GM12878 (cell line): Measurements from ENCODE around the gene MICAL3. TPM values are rescaled to one million over a fixed set of nuclear protein-coding genes. Genes with fewer than 3 reads are reported as not detected.

Experiments used
- ATAC-seq: fragments of 200-7000 bp; cut with Tn5 transposase; 3 replicates; pipeline ENCODE4 v1.9.1; 2020; ENCODE audit warnings: mild to moderate bottlenecking, moderate library complexity
- BruUV-seq: library from RNA; stranded (reverse); fragments of 400-500 nt; replicated peaks from 2 replicates; lab custom pipeline; 2021; lab: Mats Ljungman, UMichigan
- CTCF ChIA-PET: fragments of 300-600 bp; sonication (Branson Sonifier 250); formaldehyde crosslinking; extraction: SDS; loops from one replicate; lab custom pipeline; 2021; ENCODE audit warnings: inconsistent platforms; lab: Yijun Ruan, JAX
- POLR2A ChIA-PET: fragments of 350-600 bp; formaldehyde crosslinking; extraction: SDS; loops from one replicate; lab custom pipeline; 2021; ENCODE audit warnings: inconsistent platforms; lab: Charles Lee
- RAD21 ChIA-PET: fragments of 300-600 bp; sonication (Branson Sonifier 250); formaldehyde crosslinking; loops from one replicate; lab custom pipeline; 2023; ENCODE audit warnings: antibody characterized with exemption; ENCODE audit not compliant: unreplicated experiment; lab: Charles Lee
- SMC1A ChIA-PET: fragments of 300-600 bp; sonication (Branson Sonifier 250); formaldehyde crosslinking; loops from one replicate; lab custom pipeline; 2023; ENCODE audit not compliant: unreplicated experiment, uncharacterized antibody; lab: Charles Lee
- DNase-seq: peaks from one replicate; pipeline ENCODE4 v3.0.0-alpha.2; 2011; ENCODE audit warnings: low read depth, low spot score
- FAIRE-seq: peaks from 3 replicates; lab custom pipeline; 2011; peaks lifted over from hg19 to GRCh38; lab: Jason Lieb, UNC
- H2AFZ ChIP-seq: 2 replicates; pipeline ENCODE4 v1.6.0; 2011; ENCODE audit warnings: low read depth, low read length, control low read depth; ENCODE audit not compliant: control insufficient read depth
- H3K27ac ChIP-seq: 2 replicates; pipeline ENCODE4 v1.5.1; 2011; ENCODE audit warnings: control low read depth; ENCODE audit not compliant: control insufficient read depth, insufficient read depth
- H3K27me3 ChIP-seq, 2 experiments: replicated peaks in 1 of 2; 2 replicates each; pipeline versions ENCODE4 v1.6.0 to v1.6.1; 2011; ENCODE audit warnings: low read length in 1 of 2; ENCODE audit not compliant: control insufficient read depth in 2 of 2, insufficient read depth in 2 of 2
- H3K36me3 ChIP-seq, 2 experiments: 2 replicates each; pipeline ENCODE4 v1.5.1; 2011; ENCODE audit warnings: low read length in 1 of 2; ENCODE audit not compliant: control insufficient read depth in 2 of 2, insufficient read depth in 2 of 2
- H3K4me1 ChIP-seq: 2 replicates; pipeline ENCODE4 v1.6.1; 2011; ENCODE audit warnings: mild to moderate bottlenecking, low read length, moderate library complexity, mixed read lengths; ENCODE audit not compliant: control insufficient read depth, insufficient read depth
- H3K4me2 ChIP-seq: 2 replicates; pipeline ENCODE4 v1.6.0; 2011; ENCODE audit warnings: control low read depth; ENCODE audit not compliant: control insufficient read depth, insufficient read depth
- H3K4me3 ChIP-seq: fragments of 200-600 bp; sonication (generic); 2 replicates; pipeline ENCODE4 v1.5.1; 2016
- H3K79me2 ChIP-seq: 2 replicates; pipeline ENCODE4 v1.6.0; 2011; ENCODE audit warnings: low read length; ENCODE audit not compliant: control insufficient read depth, insufficient read depth
- H3K9ac ChIP-seq: 2 replicates; pipeline ENCODE4 v1.8.0; 2011; ENCODE audit warnings: low read length, control low read depth, mixed read lengths; ENCODE audit not compliant: control insufficient read depth, insufficient read depth
- H3K9me3 ChIP-seq: replicated peaks from 3 replicates; pipeline ENCODE4 v1.5.1; 2011; ENCODE audit warnings: mild to moderate bottlenecking, low read length; ENCODE audit not compliant: control insufficient read depth, insufficient read depth
- H4K20me1 ChIP-seq: 2 replicates; pipeline ENCODE4 v1.6.0; 2011; ENCODE audit not compliant: control insufficient read depth, insufficient read depth
- ASH2L ChIP-seq: fragments of 300-600, 200-600 bp; sonication (generic); IDR thresholded peaks from 2 replicates; pipeline ENCODE4 v1.6.1; 2017; ENCODE audit warnings: low read depth, mild to moderate bottlenecking, borderline replicate concordance
- BMI1 ChIP-seq: fragments of 450-650 bp; IDR thresholded peaks from 2 replicates; pipeline ENCODE4 v1.6.1; 2016; ENCODE audit warnings: mild to moderate bottlenecking, moderate library complexity, borderline replicate concordance
- CEBPB ChIP-seq, 2 experiments: fragments of 150-350 bp in 1 of 2; IDR thresholded peaks; 2 replicates each; pipeline ENCODE4 v1.6.1; 2012 to 2014; ENCODE audit warnings: low read depth in 2 of 2, low read length in 2 of 2, borderline replicate concordance in 1 of 2, inconsistent platforms in 1 of 2
- FOXM1 ChIP-seq: IDR thresholded peaks from 2 replicates; pipeline ENCODE4 v1.6.1; 2012; ENCODE audit warnings: low read depth, mild to moderate bottlenecking, inconsistent platforms, low read length, moderate library complexity
- HDAC2 ChIP-seq: fragments of 200-600 bp; sonication (generic); IDR thresholded peaks from 2 replicates; pipeline ENCODE4 v1.6.1; 2017
- KLF5 ChIP-seq: fragments of 450-650 bp; IDR thresholded peaks from 2 replicates; pipeline ENCODE4 v1.6.1; 2014; ENCODE audit warnings: mild to moderate bottlenecking; ENCODE audit not compliant: partially characterized antibody
- MEF2B ChIP-seq: fragments of 450-650 bp; IDR thresholded peaks from 2 replicates; pipeline ENCODE4 v1.6.1; 2018; ENCODE audit warnings: mild to moderate bottlenecking, moderate library complexity; ENCODE audit not compliant: partially characterized antibody, poor library complexity, severe bottlenecking
- NR2C2 ChIP-seq: IDR thresholded peaks from 2 replicates; pipeline ENCODE4 v1.6.1; 2011; ENCODE audit warnings: borderline replicate concordance, low read depth; ENCODE audit not compliant: control insufficient read depth, insufficient read length
- POLR2AphosphoS2 ChIP-seq: IDR thresholded peaks from 2 replicates; pipeline ENCODE4 v1.6.1; 2011; ENCODE audit warnings: low read depth, mild to moderate bottlenecking, low read length, improper control_type of control experiment, moderate library complexity
- RFX5 ChIP-seq: IDR thresholded peaks from 2 replicates; pipeline ENCODE4 v1.6.1; 2011; ENCODE audit warnings: low read depth, low read length, improper control_type of control experiment
- WRNIP1 ChIP-seq: IDR thresholded peaks from 2 replicates; pipeline ENCODE4 v1.6.1; 2011; ENCODE audit warnings: low read depth, low read length, improper control_type of control experiment, borderline replicate concordance
- ZBTB40 ChIP-seq: fragments of 450-650 bp; IDR thresholded peaks from 2 replicates; pipeline ENCODE4 v1.6.1; 2016; ENCODE audit warnings: mild to moderate bottlenecking, moderate library complexity, borderline replicate concordance
- ZNF384 ChIP-seq: IDR thresholded peaks from 2 replicates; pipeline ENCODE4 v1.6.1; 2012; ENCODE audit warnings: low read depth, mild to moderate bottlenecking, low read length, improper control_type of control experiment, borderline replicate concordance
- ZNF622 ChIP-seq: fragments of 450-650 bp; IDR thresholded peaks from 2 replicates; pipeline ENCODE4 v1.6.1; 2017; ENCODE audit warnings: mild to moderate bottlenecking, inconsistent platforms
- WGBS: methylation state at CpG from one replicate; pipeline ENCODE4 v1.1.6; 2016; ENCODE audit warnings: low lambda C conversion rate; ENCODE audit not compliant: insufficient replicate concordance, insufficient coverage; ENCODE audit errors: missing lambda C conversion rate; 5-methylcytosine and 5-hydroxymethylcytosine counted together
- in situ Hi-C: fragments of 300-500 bp; cut with MboI; formaldehyde crosslinking; loops from 9 replicates; pipeline ENCODE4 v1.14.3; 2018; ENCODE audit warnings: mixed read lengths
- intact Hi-C: fragments of 100-400 bp; cut with micrococcal nuclease; formaldehyde crosslinking; loops from one replicate; pipeline ENCODE4 v1.14.2; 2022; ENCODE audit not compliant: unreplicated experiment
- polyA plus RNA-seq, 11 experiments: library from polyadenylated mRNA; depleted of rRNA in 4 of 11; unstranded in 6 of 11; stranded (reverse) in 5 of 11; fragments of >200 nt; fragmentation: Nextera tagmentation in 4 of 11; fragmentation: Illumina TruSeq in 1 of 11; extraction: Ambion mirVana in 4 of 11; extraction: Trizol in 1 of 11; gene quantifications; 1 replicate in 1 of 11; 2 replicates in 10 of 11; pipeline versions ENCODE4 v1.2.1 to v1.2.3, GENCODE V29; 2011 to 2016; ENCODE audit warnings: inconsistent platforms in 2 of 11, missing spikeins in 2 of 11, low read depth in 1 of 11
- total RNA-seq, 4 experiments: library from RNA; depleted of rRNA in 3 of 4; stranded (reverse); fragments of >200 nt in 3 of 4; fragmentation: Illumina TruSeq in 1 of 4; extraction: Trizol in 1 of 4; gene quantifications; 2 replicates each; pipeline versions ENCODE4 v1.2.1 to v1.2.3, GENCODE V29; 2013 to 2021

MICAL3 gene
- total and polyA plus RNA-seq, 10 of the 15 experiments (the other 5 are each of a cell fraction or from before 2014, with no cell fraction given) = 2.6 to 92.2 (median 24.0) TPM

- H4K20me1 ChIP-seq = 0 out of 2 replicates have a peak, but pooled peaks cover 7% of the 10 kb centered on the region
- H3K4me1 ChIP-seq = peaks cover 23% of the 10 kb centered on the region
- ATAC-seq (no peak), FAIRE-seq (no peak), DNase-seq (no peak)
- H3K27ac ChIP-seq = no peak overlapping the region
- H3K4me2 ChIP-seq = no peak overlapping the region
- H3K9me3 ChIP-seq = no peaks in the 10 kb centered on the region
- H3K36me3 ChIP-seq = no peaks in the 10 kb centered on the region; a peak in 1 of 4 replicates
- no peak overlapping the region for H2AFZ ChIP-seq
- ChIA-PET POLR2A (no interaction called here), SMC1A (interaction anchor here (0.7 to 1.7 kb wide), 4 partner anchors 21 to 154 kb away, joined by 3 to 9 read pairs (median 4); no protein-coding TSS in a partner anchor), RAD21 (interaction anchor here (1.2 kb wide), 1 partner anchor 154 kb away, joined by 6 read pairs; no protein-coding TSS in a partner anchor), CTCF (interaction anchor here (1.1 to 2.0 kb wide), 2 partner anchors 103 to 154 kb away, joined by 3 to 6 read pairs; partner anchors contain the start of gene MICAL3)
- no TSS peak for BruUV-seq
- H3K9ac ChIP-seq = no peak overlapping the region
- intact Hi-C loops (no loop called here), in situ Hi-C loops (no loop called here)
- no peak overlapping the region for H3K4me3 ChIP-seq
- peaks cover 18% of the 10 kb centered on the region for H3K79me2 ChIP-seq
- H3K27me3 ChIP-seq = no peaks in the 10 kb centered on the region
- 61% methylated on average over 13 of the region's 14 CpGs for WGBS
- no peak for TF ChIP-seq WRNIP1
- TF ChIP-seq NR2C2 = no peak
- no peak for TF ChIP-seq MEF2B
- no peak for TF ChIP-seq CEBPB (IDR thresholded peaks at IDR 0.05; ENCODE audit: borderline replicate concordance in 1 of 2, low read depth in 2 of 2, low read length in 2 of 2)
- no peak for TF ChIP-seq KLF5
- TF ChIP-seq ZBTB40 = no peak
- TF ChIP-seq ASH2L = no peak
- TF ChIP-seq HDAC2 = no peak
- TF ChIP-seq ZNF622 = no peak
- TF ChIP-seq BMI1 = no peak
- no peak for TF ChIP-seq ZNF384
- no peak for TF ChIP-seq POLR2AphosphoS2
- TF ChIP-seq FOXM1 = no peak
- no peak for TF ChIP-seq RFX5
These were observed 102.2 kb downstream of the MICAL3 start for GRCh38 chr22:17921871-17922821.
